ENCODE results near the gene GSDME. TPM values are rescaled to one million over a fixed set of nuclear protein-coding genes. Genes with fewer than 3 reads are reported as not detected.

GSDME gene
- total RNA-seq, 1 donor from 2014 or later: 3.5 TPM

DNA sequence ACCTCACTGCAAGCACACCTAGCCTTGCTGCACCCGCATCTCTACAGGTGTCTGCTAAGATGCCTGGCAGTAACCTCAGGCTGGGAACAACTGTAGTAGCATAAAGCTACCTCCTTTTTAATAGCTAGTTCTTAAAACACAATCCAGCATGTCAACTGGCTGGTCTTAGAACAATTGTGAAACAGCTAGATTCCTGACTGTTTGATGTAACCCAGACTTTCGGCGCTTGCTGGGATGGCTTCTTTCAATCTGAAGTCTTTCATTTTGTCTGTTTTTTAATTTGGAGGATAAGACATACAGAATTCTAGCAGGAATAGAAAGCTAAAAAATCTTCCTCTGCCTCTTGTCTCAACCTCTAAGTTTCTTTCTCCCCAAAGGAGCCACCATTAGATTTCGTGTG is 59.8 kb downstream of the GSDME start:
- intact Hi-C loops (cut with DNase I): no loop called here
- DNase-seq (no peak), ATAC-seq (ENCODE audit: poor library complexity) (no peak)

- intact Hi-C loops (cut with DNase I): no loop called here
- DNase-seq (no peak), ATAC-seq (ENCODE audit: poor library complexity) (no peak)
Measured at GRCh38 chr7:24692592-24692991, 64.7 kb downstream of the GSDME start.

GRCh38 chr7:24690251-24690650 is 67.0 kb downstream of the GSDME start:
- no peak for DNase-seq
- intact Hi-C loops (cut with DNase I): no loop called here
- ATAC-seq (ENCODE audit: poor library complexity): no peak

DNA sequence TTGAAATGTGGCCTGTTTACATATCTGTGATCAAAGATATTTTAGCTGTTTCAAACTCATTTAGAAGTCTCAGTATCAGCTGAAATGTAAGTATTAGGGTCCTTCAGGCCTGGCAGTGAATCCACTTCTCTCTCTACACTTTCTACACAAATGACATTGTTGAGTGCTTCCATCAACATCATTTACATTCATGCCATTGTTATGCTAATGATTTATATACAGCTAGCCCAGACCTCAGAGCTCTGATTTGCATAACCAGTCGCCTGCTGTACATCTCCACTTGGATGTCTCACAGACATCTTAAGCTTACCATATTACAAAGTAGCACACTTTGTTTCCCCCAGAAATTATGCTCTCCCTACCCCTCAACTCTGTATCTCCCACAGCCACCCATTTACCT is 71.6 kb downstream of the GSDME start:
- ATAC-seq (ENCODE audit: poor library complexity) (no peak), DNase-seq (no peak)
- intact Hi-C loops (cut with DNase I): no loop called here

DNA sequence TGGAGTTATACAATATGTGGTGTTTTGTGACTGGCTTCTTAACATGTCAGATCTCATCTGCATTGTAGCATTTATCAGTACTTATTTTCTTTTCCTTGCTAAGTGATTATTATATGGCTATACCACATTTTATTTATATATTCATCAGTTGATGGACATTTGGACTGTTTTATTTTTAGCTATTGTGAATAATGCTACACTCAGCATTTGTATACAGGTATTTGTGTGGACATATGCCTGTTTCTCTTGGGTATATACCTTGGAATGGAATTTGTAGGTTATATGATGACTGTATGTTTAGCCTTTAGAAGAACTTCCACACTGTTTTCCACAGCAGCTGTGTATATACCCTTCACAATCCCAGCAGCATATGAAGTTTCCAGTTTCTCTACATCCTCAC is 86.5 kb downstream of the GSDME start:
- ATAC-seq (ENCODE audit: poor library complexity): no peak
- intact Hi-C loops (cut with DNase I): no loop called here

DNA sequence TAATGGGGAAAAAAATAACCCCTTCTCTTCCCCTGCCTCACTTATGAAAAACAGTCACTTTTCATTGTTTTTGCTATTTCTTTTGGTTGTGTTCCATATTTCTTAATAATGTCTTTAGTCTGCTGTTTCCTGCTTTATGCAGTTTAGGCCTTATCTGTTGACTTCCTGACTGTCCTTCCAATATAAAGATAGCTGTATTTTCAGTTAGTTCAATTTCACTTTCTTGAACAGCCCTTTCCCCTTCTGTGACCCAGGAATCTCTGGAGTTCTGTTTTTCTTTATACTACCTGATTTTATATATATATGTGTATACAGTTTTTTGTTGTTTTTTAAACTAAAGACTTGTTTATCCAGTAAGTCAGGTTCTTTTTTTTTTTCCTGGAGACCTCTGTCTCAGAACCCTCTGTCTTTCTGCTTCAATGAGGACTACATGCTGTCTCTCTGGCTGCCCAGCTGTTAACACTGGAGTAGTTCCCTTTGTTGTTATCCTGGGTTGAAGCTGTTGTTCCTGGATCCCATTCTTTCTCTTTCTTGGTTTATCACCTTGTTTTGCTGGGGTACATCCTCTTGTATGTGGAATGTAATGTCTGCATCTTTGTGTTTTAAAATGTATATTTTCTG is 87.2 kb downstream of the GSDME start:
- no peak for ATAC-seq (ENCODE audit: poor library complexity)
- DNase-seq: no peak
- intact Hi-C loops (cut with DNase I): loop anchor here (10.0 kb wide), 1 partner anchor 265 kb away; no protein-coding TSS in a partner anchor

More for the DNA sequence above, 86.5 kb downstream of the GSDME start:
- no peak for DNase-seq

- intact Hi-C loops (cut with DNase I): loop anchor here (10.0 kb wide), 1 partner anchor 264 kb away; no protein-coding TSS in a partner anchor
- peak; percentile 56 for ATAC-seq (ENCODE audit: poor library complexity)
- no peak for DNase-seq
Measured at GRCh38 chr7:24668927-24669635, 88.2 kb downstream of the GSDME start.

DNA sequence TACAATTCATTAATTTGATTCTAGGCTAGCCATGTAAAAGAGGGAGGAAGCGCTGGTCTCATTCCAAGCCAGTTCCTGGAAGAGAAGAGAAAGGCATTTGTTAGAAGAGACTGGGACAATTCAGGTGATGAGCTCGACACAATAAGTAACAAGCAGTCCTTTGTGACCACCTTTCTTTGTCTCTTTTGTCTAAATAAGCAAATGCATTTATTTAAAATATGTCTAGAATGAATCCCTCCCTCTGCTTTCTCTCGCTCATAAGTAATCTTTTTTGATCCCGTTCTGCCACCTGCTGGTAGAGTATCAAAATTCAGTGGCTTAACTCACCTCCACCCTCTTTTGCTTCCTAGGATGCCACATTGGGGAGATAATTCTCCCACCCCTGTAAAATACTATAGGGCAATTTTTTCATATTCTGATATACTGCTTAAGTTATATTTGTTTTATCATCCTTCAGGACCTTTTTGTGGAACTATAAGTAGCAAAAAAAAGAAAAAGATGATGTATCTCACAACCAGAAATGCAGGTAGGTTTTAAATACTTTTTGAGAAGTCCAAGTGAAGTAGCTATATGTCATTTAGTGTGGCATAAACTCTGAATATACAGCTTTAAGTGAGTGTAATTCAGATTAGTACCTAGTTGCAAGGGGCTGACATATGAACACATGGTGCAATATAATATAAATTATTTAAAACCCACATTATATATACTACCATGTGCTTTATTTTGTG is 91.5 kb downstream of the GSDME start:
- intact Hi-C loops (cut with DNase I): loop anchor here (10.0 kb wide), 1 partner anchor 261 kb away; no protein-coding TSS in a partner anchor
- ATAC-seq (ENCODE audit: poor library complexity) (no peak), DNase-seq (no peak)

DNA sequence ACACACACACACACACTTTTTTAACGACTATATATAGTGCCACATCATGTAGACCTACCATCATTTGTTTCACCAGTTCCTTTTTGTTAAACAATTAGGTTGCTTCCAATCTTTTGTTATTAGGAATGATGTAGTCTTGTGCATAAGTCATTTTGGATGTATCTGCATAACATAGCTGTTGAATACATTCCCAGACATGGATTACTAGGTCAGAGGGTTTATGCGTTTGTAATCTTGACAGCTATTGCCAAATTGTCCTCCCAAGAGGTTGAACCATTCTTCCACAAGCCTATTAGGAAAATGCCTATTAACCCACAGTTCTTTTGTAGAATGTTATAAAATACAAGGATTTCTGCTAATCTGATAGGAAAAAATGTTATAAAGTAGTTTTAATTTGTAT is 96.7 kb downstream of the GSDME start:
- intact Hi-C loops (cut with DNase I): loop anchor here (10.0 kb wide), 1 partner anchor 256 kb away; no protein-coding TSS in a partner anchor
- ATAC-seq (ENCODE audit: poor library complexity) (no peak), DNase-seq (no peak)

DNA sequence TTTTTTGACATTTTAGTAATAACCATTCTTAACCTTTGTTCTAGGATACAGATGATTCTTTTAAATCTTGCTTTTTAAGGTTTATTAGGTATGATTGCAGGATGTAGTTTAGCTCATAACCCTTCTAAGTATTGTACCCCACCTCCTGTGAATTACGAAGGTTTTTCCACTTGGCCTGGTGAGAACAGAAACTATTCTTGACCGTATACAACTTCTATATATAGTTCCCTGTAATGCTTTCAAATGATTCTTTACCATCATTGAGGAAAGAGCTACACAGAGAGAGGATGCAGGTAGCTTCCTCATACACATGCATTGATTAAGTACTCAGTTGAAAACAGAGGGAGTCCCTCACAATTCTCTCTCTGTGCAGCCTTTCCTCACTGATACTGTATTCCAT is 97.8 kb downstream of the GSDME start:
- ATAC-seq (ENCODE audit: poor library complexity) (no peak), DNase-seq (no peak)
- intact Hi-C loops (cut with DNase I): loop anchor here (10.0 kb wide), 1 partner anchor 75 kb away; no protein-coding TSS in a partner anchor

DNA sequence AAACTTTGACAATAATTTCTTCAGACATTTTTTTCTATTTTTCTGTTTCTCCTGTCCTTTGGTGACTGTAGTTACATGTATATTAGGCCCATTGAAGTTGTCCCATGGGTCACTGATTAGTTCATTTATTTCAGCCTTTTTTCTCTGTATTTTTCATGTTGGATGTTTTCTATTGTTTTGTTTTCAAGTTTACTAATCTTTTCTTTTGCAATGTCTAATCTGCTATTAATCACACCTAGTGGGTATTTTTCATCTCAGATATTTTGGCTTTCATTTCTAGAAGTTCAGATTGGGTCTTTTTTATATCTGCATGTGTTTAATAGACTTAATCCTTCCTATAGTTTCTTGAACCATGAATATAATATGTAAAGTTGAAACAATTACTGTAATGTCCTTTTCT is 99.3 kb downstream of the GSDME start:
- no peak for DNase-seq
- ATAC-seq (ENCODE audit: poor library complexity): no peak
- intact Hi-C loops (cut with DNase I): loop anchor here (10.0 kb wide), 1 partner anchor 73 kb away; no protein-coding TSS in a partner anchor

- intact Hi-C loops (cut with DNase I): loop anchor here (10.0 kb wide), 1 partner anchor 72 kb away; no protein-coding TSS in a partner anchor
Measured at GRCh38 chr7:24656608-24657007, 100.7 kb downstream of the GSDME start.

DNA sequence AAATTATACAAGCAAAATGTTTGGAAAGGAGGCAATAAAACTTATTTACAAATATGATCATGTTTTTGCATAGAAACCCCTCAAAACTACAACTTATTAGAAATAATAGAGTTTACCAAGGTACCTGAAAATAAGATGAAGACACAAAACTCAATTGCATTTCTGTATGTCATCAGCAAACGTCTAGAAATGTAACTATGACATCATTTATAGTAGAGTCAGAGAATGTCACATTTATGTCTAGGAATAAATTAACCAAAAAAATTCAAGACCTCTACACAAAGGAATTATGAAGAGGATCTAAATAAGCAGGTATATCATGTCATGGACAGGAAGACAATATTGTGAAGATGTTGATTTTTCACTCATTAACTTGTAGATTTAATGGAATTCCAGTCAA is 103.0 kb downstream of the GSDME start:
- ATAC-seq (ENCODE audit: poor library complexity) (no peak), DNase-seq (no peak)
- intact Hi-C loops (cut with DNase I): loop anchor here (10.0 kb wide), 1 partner anchor 70 kb away; no protein-coding TSS in a partner anchor

More at GRCh38 chr7:24656608-24657007, 100.7 kb downstream of the GSDME start:
- ATAC-seq (ENCODE audit: poor library complexity): no peak
- no peak for DNase-seq

- no peak for DNase-seq
- no peak for ATAC-seq (ENCODE audit: poor library complexity)
- intact Hi-C loops (cut with DNase I): loop anchor here (10.0 kb wide), 1 partner anchor 69 kb away; no protein-coding TSS in a partner anchor
Measured at GRCh38 chr7:24653316-24654085, 103.8 kb downstream of the GSDME start.

- no peak for DNase-seq
- intact Hi-C loops (cut with DNase I): loop anchor here (10.0 kb wide), 1 partner anchor 68 kb away; no protein-coding TSS in a partner anchor
- no peak for ATAC-seq (ENCODE audit: poor library complexity)
Measured at GRCh38 chr7:24652251-24652939, 104.9 kb downstream of the GSDME start.

Measured in Right ventricle myocardium superior (tissue), 1 donor.